ENCODE measurements around the gene TCL1A. TPM values are rescaled to one million over a fixed set of nuclear protein-coding genes. Genes with fewer than 3 reads are reported as not detected.

TCL1A gene
- total RNA-seq, 1 donor from 2014 or later: not detected

- Histone ChIP-seq H3K79me2 (ENCODE audit: low read depth) (no peaks in the 10 kb centered on the region), H3K27me3 (no peaks in the 10 kb centered on the region), H3K36me3 (no peaks in the 10 kb centered on the region), H3K27ac (no peak overlapping the region), H2AFZ (replicated peaks) (no peak overlapping the region), H3K9ac (no peak overlapping the region), H3K4me3 (no peak overlapping the region), H4K20me1 (ENCODE audit: low read depth) (no peaks in the 10 kb centered on the region), H3F3A (ENCODE audit: low read depth) (no peaks in the 10 kb centered on the region), H3K4me2 (no peak overlapping the region), H3K4me1 (no peaks in the 10 kb centered on the region), H3K9me3 (ENCODE audit: low read depth) (no peaks in the 10 kb centered on the region)
- no peak for TF ChIP-seq EZH2phosphoT487 (IDR thresholded peaks at IDR 0.05)
- no peak for TF ChIP-seq CTCF (IDR thresholded peaks at IDR 0.05)
- no peak for TF ChIP-seq EZH2 (IDR thresholded peaks at IDR 0.05)
- no peaks in the 10 kb centered on the region for H3K4me1 Mint-ChIP-seq
- H3K4me3 Mint-ChIP-seq: no peak overlapping the region
- H3K27ac Mint-ChIP-seq: no peak overlapping the region
- DNase-seq (ENCODE audit: low spot score): no peak
- no peaks in the 10 kb centered on the region for H3K36me3 Mint-ChIP-seq
- H3K9me3 Mint-ChIP-seq: peaks cover 2% of the 10 kb centered on the region
- no peaks in the 10 kb centered on the region for H3K27me3 Mint-ChIP-seq (ENCODE audit: insufficient read depth, low read depth)
Measured at GRCh38 chr14:95712398-95712797, 1.5 kb downstream of the TCL1A start.

- no peaks in the 10 kb centered on the region for H3K79me2 ChIP-seq (ENCODE audit: low read depth)
- no peaks in the 10 kb centered on the region for H4K20me1 ChIP-seq (ENCODE audit: low read depth)
- H3K27ac ChIP-seq: no peak overlapping the region
- no peaks in the 10 kb centered on the region for H3F3A ChIP-seq (ENCODE audit: low read depth)
- H3K4me1 Mint-ChIP-seq: no peaks in the 10 kb centered on the region
- no peak overlapping the region for H2AFZ ChIP-seq (replicated peaks)
- H3K27me3 Mint-ChIP-seq (ENCODE audit: insufficient read depth, low read depth): no peaks in the 10 kb centered on the region
- H3K4me3 ChIP-seq: no peak overlapping the region
- no peak for DNase-seq (ENCODE audit: low spot score)
- H3K4me3 Mint-ChIP-seq: no peak overlapping the region
- TF ChIP-seq EZH2phosphoT487 (IDR thresholded peaks at IDR 0.05): no peak
- TF ChIP-seq EZH2 (IDR thresholded peaks at IDR 0.05): no peak
- no peak for TF ChIP-seq CTCF (IDR thresholded peaks at IDR 0.05)
- no peak overlapping the region for H3K9ac ChIP-seq
- H3K9me3 Mint-ChIP-seq: peaks cover 2% of the 10 kb centered on the region
- H3K9me3 ChIP-seq (ENCODE audit: low read depth): no peaks in the 10 kb centered on the region
- no peaks in the 10 kb centered on the region for H3K4me1 ChIP-seq
- no peaks in the 10 kb centered on the region for H3K27me3 ChIP-seq
- no peak overlapping the region for H3K4me2 ChIP-seq
- H3K36me3 Mint-ChIP-seq: no peaks in the 10 kb centered on the region
- no peak overlapping the region for H3K27ac Mint-ChIP-seq
- no peaks in the 10 kb centered on the region for H3K36me3 ChIP-seq
Measured at GRCh38 chr14:95711476-95712176, 2.3 kb downstream of the TCL1A start.

GRCh38 chr14:95710106-95710505 lies 3.8 kb downstream of the TCL1A start:
- Mint-ChIP-seq H3K27me3 (ENCODE audit: insufficient read depth, low read depth) (no peaks in the 10 kb centered on the region), H3K36me3 (no peaks in the 10 kb centered on the region), H3K9me3 (peaks cover 2% of the 10 kb centered on the region), H3K4me1 (no peaks in the 10 kb centered on the region), H3K4me3 (no peak overlapping the region), H3K27ac (no peak overlapping the region)
- no peaks in the 10 kb centered on the region for H4K20me1 ChIP-seq (ENCODE audit: low read depth)
- H3K27ac ChIP-seq: no peak overlapping the region
- TF ChIP-seq EZH2phosphoT487 (IDR thresholded peaks at IDR 0.05) (no peak), EZH2 (IDR thresholded peaks at IDR 0.05) (no peak), CTCF (IDR thresholded peaks at IDR 0.05) (no peak)
- H3K9ac ChIP-seq: no peak overlapping the region
- no peaks in the 10 kb centered on the region for H3K4me1 ChIP-seq
- no peaks in the 10 kb centered on the region for H3K79me2 ChIP-seq (ENCODE audit: low read depth)
- H3K27me3 ChIP-seq: no peaks in the 10 kb centered on the region
- no peaks in the 10 kb centered on the region for H3K36me3 ChIP-seq
- H3K4me2 ChIP-seq: no peak overlapping the region
- no peak for DNase-seq (ENCODE audit: low spot score)
- H2AFZ ChIP-seq (replicated peaks): no peak overlapping the region
- H3K4me3 ChIP-seq: no peak overlapping the region
- no peaks in the 10 kb centered on the region for H3F3A ChIP-seq (ENCODE audit: low read depth)
- no peaks in the 10 kb centered on the region for H3K9me3 ChIP-seq (ENCODE audit: low read depth)

Data from neural progenitor cell (in vitro differentiated cells).